ENCODE measurements around the gene KRTAP13-1.
A peak's percentile ranks its signal among the peaks of the same experiment; 100 is the strongest.

The KRTAP13-1 gene

DNA sequence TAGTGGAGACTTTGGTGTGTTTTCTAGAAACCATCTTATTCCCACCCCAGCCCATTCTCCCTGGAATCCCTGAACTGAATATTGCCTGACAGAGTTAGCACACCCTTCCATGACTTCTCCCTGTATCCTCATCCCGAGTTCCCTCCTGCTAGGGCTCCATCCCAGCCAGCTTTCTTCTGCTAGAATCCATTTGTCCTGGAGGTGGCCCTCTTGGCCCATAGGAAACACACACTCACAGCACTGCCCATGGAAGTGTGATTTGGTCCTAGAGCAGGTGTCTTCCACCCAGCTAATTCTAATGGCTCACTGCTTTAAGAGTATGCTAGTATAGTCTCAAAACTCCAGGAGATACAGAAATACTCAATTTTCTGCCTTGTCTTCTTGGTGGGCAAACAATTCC lies 48.4 kb downstream of the KRTAP13-1 start:
- DNase-seq (ENCODE audit: low read depth): peak; percentile 6
- no peak overlapping the region for H3K4me3 ChIP-seq (ENCODE audit: low read length)
- TF ChIP-seq, protein P1, sequence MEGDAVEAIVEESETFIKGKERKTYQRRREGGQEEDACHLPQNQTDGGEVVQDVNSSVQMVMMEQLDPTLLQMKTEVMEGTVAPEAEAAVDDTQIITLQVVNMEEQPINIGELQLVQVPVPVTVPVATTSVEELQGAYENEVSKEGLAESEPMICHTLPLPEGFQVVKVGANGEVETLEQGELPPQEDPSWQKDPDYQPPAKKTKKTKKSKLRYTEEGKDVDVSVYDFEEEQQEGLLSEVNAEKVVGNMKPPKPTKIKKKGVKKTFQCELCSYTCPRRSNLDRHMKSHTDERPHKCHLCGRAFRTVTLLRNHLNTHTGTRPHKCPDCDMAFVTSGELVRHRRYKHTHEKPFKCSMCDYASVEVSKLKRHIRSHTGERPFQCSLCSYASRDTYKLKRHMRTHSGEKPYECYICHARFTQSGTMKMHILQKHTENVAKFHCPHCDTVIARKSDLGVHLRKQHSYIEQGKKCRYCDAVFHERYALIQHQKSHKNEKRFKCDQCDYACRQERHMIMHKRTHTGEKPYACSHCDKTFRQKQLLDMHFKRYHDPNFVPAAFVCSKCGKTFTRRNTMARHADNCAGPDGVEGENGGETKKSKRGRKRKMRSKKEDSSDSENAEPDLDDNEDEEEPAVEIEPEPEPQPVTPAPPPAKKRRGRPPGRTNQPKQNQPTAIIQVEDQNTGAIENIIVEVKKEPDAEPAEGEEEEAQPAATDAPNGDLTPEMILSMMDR (IDR thresholded peaks at IDR 0.05; ENCODE audit: insufficient read depth, low read depth, low read length, missing control alignments): peak; percentile 33

Measured in epithelial cell of esophagus (primary cell).